NCI-H1105 treated with DMSO at 0.1 percent for 48 hours (cell line): ENCODE measurements around the gene GMPR.
A peak's percentile ranks its signal among the peaks of the same experiment; 100 is the strongest.
"Not testable (repeated sequence)": the region's sequence is repeated elsewhere in the genome, so short reads cannot be mapped to it uniquely, and the experiment has no call there.

Source experiments
- DNase-seq: peaks from one replicate; lab custom pipeline; 2025; lab: John Stamatoyannopoulos, UW

Gene GMPR

GRCh38 chr6:16225062-16225731 is 13.2 kb upstream of the GMPR start:
- not testable (repeated sequence) for DNase-seq

- not testable (repeated sequence) for DNase-seq
Observed at GRCh38 chr6:16226117-16227047, 12.0 kb upstream of the GMPR start.

GRCh38 chr6:16227048-16227562 is 11.3 kb upstream of the GMPR start:
- DNase-seq: no peak

- no peak for DNase-seq
Observed at GRCh38 chr6:16227605-16228004, 10.8 kb upstream of the GMPR start.

GRCh38 chr6:16228043-16228442 is 10.3 kb upstream of the GMPR start:
- no peak for DNase-seq

- no peak for DNase-seq
Observed at GRCh38 chr6:16228709-16229665, 9.4 kb upstream of the GMPR start.

GRCh38 chr6:16229700-16230099 is 8.7 kb upstream of the GMPR start:
- DNase-seq: no peak

GRCh38 chr6:16230953-16231352 is 7.4 kb upstream of the GMPR start:
- DNase-seq: no peak

GRCh38 chr6:16232086-16232485 is 6.3 kb upstream of the GMPR start:
- no peak for DNase-seq

- DNase-seq: no peak
Observed at GRCh38 chr6:16236009-16236501, 2.3 kb upstream of the GMPR start.

- peak; percentile 2 for DNase-seq
Observed at GRCh38 chr6:16236631-16237199, 1.7 kb upstream of the GMPR start.

- DNase-seq: no peak
Observed at GRCh38 chr6:16237242-16237641, 1.1 kb upstream of the GMPR start.

GRCh38 chr6:16238963-16239797 is 793 bp downstream of the GMPR start:
- DNase-seq: peak; percentile 24

- DNase-seq: peak; percentile 31
Observed at GRCh38 chr6:16239798-16240123, 1.4 kb downstream of the GMPR start.

- no peak for DNase-seq
Observed at GRCh38 chr6:16240589-16241320, 2.4 kb downstream of the GMPR start.

GRCh38 chr6:16241321-16241689 is 2.9 kb downstream of the GMPR start:
- no peak for DNase-seq

- DNase-seq: no peak
Observed at GRCh38 chr6:16243055-16243454, 4.7 kb downstream of the GMPR start.

- DNase-seq: no peak
Observed at GRCh38 chr6:16243664-16244063, 5.3 kb downstream of the GMPR start.

GRCh38 chr6:16244446-16244845 is 6.1 kb downstream of the GMPR start:
- no peak for DNase-seq

GRCh38 chr6:16244869-16245451 is 6.6 kb downstream of the GMPR start:
- peak; percentile 73 for DNase-seq
